HG03378 (cell line): ENCODE results near the gene TNFAIP6.

Experiments
- ATAC-seq: cut with Tn5 transposase; IDR thresholded peaks from one replicate; pipeline ENCODE4 v1.9.1; 2021; ENCODE audit warnings: mild to moderate bottlenecking, moderate library complexity; ENCODE audit not compliant: unreplicated experiment

TNFAIP6 gene

GRCh38 chr2:151358166-151358970, 976 bp downstream of the TNFAIP6 start:
- ATAC-seq, result no peak

GRCh38 chr2:151359768-151360461, 2.5 kb downstream of the TNFAIP6 start:
- ATAC-seq, result no peak

- ATAC-seq, result no peak
Observed at GRCh38 chr2:151361674-151362370, 4.4 kb downstream of the TNFAIP6 start.

- peak; percentile 92 for ATAC-seq
Observed at GRCh38 chr2:151363709-151364108, 6.3 kb downstream of the TNFAIP6 start.

- no peak for ATAC-seq
Observed at GRCh38 chr2:151367571-151367970, 10.2 kb downstream of the TNFAIP6 start.

GRCh38 chr2:151374436-151374835, 17.0 kb downstream of the TNFAIP6 start:
- peak; percentile 99 for ATAC-seq

- no peak for ATAC-seq
Observed at GRCh38 chr2:151379169-151379568, 21.8 kb downstream of the TNFAIP6 start.

GRCh38 chr2:151380580-151381235, 23.3 kb downstream of the TNFAIP6 start:
- ATAC-seq, result no peak

- no peak for ATAC-seq
Observed at GRCh38 chr2:151381266-151381665, 23.9 kb downstream of the TNFAIP6 start.

GRCh38 chr2:151388011-151388410, 30.6 kb downstream of the TNFAIP6 start:
- no peak for ATAC-seq

GRCh38 chr2:151391436-151391835, 34.0 kb downstream of the TNFAIP6 start:
- no peak for ATAC-seq

GRCh38 chr2:151394509-151394908, 37.1 kb downstream of the TNFAIP6 start:
- ATAC-seq, result no peak

GRCh38 chr2:151395509-151396374, 38.4 kb downstream of the TNFAIP6 start:
- no peak for ATAC-seq

GRCh38 chr2:151399981-151400380, 42.6 kb downstream of the TNFAIP6 start:
- no peak for ATAC-seq

- ATAC-seq, result no peak
Observed at GRCh38 chr2:151401149-151401548, 43.8 kb downstream of the TNFAIP6 start.

- ATAC-seq, result no peak
Observed at GRCh38 chr2:151403914-151404313, 46.5 kb downstream of the TNFAIP6 start.

- no peak for ATAC-seq
Observed at GRCh38 chr2:151405376-151405775, 48.0 kb downstream of the TNFAIP6 start.

- no peak for ATAC-seq
Observed at GRCh38 chr2:151407281-151407680, 49.9 kb downstream of the TNFAIP6 start.

- ATAC-seq, result no peak
Observed at GRCh38 chr2:151408788-151409600, 51.6 kb downstream of the TNFAIP6 start.
